Measurements from ENCODE around the gene SPAG16. TPM values are rescaled to one million over a fixed set of nuclear protein-coding genes. Genes with fewer than 3 reads are reported as not detected.

The SPAG16 gene
- total RNA-seq, 1 donor from 2014 or later = 20.6 TPM

- Histone ChIP-seq H3K27ac (replicated peaks) (no peak overlapping the region), H3K9me3 (replicated peaks) (peaks cover 12% of the 10 kb centered on the region), H3K4me3 (no peak overlapping the region), H3K4me1 (peaks cover 18% of the 10 kb centered on the region), H3K36me3 (no peaks in the 10 kb centered on the region), H3K27me3 (ENCODE audit: low read depth) (no peaks in the 10 kb centered on the region)
- intact Hi-C loops (cut with micrococcal nuclease) = no loop called here
- DNase-seq = no peak
- no peak for TF ChIP-seq CTCF (IDR thresholded peaks at IDR 0.05; ENCODE audit: borderline replicate concordance)
These were observed 4.3 kb upstream of the SPAG16 start for GRCh38 chr2:213279971-213280370.

GRCh38 chr2:213281156-213281555 lies 3.1 kb upstream of the SPAG16 start:
- DNase-seq = no peak
- no peak for TF ChIP-seq CTCF (IDR thresholded peaks at IDR 0.05; ENCODE audit: borderline replicate concordance)
- peaks cover 12% of the 10 kb centered on the region for H3K9me3 ChIP-seq (replicated peaks)
- intact Hi-C loops (cut with micrococcal nuclease) = no loop called here
- peaks cover 29% of the 10 kb centered on the region for H3K4me1 ChIP-seq
- no peak overlapping the region for H3K27ac ChIP-seq (replicated peaks)
- H3K36me3 ChIP-seq = no peaks in the 10 kb centered on the region
- H3K4me3 ChIP-seq = no peak overlapping the region
- no peaks in the 10 kb centered on the region for H3K27me3 ChIP-seq (ENCODE audit: low read depth)

GRCh38 chr2:213285404-213285803 lies 1.1 kb downstream of the SPAG16 start:
- peaks cover 41% of the 10 kb centered on the region for H3K4me1 ChIP-seq
- no peaks in the 10 kb centered on the region for H3K27me3 ChIP-seq (ENCODE audit: low read depth)
- no peaks in the 10 kb centered on the region for H3K9me3 ChIP-seq (replicated peaks)
- peak overlapping the region; percentile 89 for H3K4me3 ChIP-seq
- no peak for TF ChIP-seq CTCF (IDR thresholded peaks at IDR 0.05; ENCODE audit: borderline replicate concordance)
- no peak for DNase-seq
- no peak overlapping the region for H3K27ac ChIP-seq (replicated peaks)
- no peaks in the 10 kb centered on the region for H3K36me3 ChIP-seq
- intact Hi-C loops (cut with micrococcal nuclease) = no loop called here

GRCh38 chr2:213286161-213286560 lies 1.9 kb downstream of the SPAG16 start:
- no peaks in the 10 kb centered on the region for H3K36me3 ChIP-seq
- no peak overlapping the region for H3K4me3 ChIP-seq
- H3K4me1 ChIP-seq = peaks cover 48% of the 10 kb centered on the region
- no peaks in the 10 kb centered on the region for H3K27me3 ChIP-seq (ENCODE audit: low read depth)
- DNase-seq = no peak
- intact Hi-C loops (cut with micrococcal nuclease) = no loop called here
- no peak overlapping the region for H3K27ac ChIP-seq (replicated peaks)
- no peaks in the 10 kb centered on the region for H3K9me3 ChIP-seq (replicated peaks)
- no peak for TF ChIP-seq CTCF (IDR thresholded peaks at IDR 0.05; ENCODE audit: borderline replicate concordance)

- no peaks in the 10 kb centered on the region for H3K9me3 ChIP-seq (replicated peaks)
- no peak for DNase-seq
- no peaks in the 10 kb centered on the region for H3K27me3 ChIP-seq (ENCODE audit: low read depth)
- no peak overlapping the region for H3K27ac ChIP-seq (replicated peaks)
- H3K4me3 ChIP-seq = no peak overlapping the region
- H3K4me1 ChIP-seq = peaks cover 39% of the 10 kb centered on the region
- no peak for TF ChIP-seq CTCF (IDR thresholded peaks at IDR 0.05; ENCODE audit: borderline replicate concordance)
- intact Hi-C loops (cut with micrococcal nuclease) = no loop called here
- H3K36me3 ChIP-seq = no peaks in the 10 kb centered on the region
These were observed 4.8 kb downstream of the SPAG16 start for GRCh38 chr2:213288913-213289700.
